ENCODE results near the gene HABP2. TPM values are rescaled to one million over a fixed set of nuclear protein-coding genes. Genes with fewer than 3 reads are reported as not detected.

HABP2 gene
- polyA plus RNA-seq, 4 donors = 0.89 to 16.3 (median 1.9) TPM; not detected in 1

DNA sequence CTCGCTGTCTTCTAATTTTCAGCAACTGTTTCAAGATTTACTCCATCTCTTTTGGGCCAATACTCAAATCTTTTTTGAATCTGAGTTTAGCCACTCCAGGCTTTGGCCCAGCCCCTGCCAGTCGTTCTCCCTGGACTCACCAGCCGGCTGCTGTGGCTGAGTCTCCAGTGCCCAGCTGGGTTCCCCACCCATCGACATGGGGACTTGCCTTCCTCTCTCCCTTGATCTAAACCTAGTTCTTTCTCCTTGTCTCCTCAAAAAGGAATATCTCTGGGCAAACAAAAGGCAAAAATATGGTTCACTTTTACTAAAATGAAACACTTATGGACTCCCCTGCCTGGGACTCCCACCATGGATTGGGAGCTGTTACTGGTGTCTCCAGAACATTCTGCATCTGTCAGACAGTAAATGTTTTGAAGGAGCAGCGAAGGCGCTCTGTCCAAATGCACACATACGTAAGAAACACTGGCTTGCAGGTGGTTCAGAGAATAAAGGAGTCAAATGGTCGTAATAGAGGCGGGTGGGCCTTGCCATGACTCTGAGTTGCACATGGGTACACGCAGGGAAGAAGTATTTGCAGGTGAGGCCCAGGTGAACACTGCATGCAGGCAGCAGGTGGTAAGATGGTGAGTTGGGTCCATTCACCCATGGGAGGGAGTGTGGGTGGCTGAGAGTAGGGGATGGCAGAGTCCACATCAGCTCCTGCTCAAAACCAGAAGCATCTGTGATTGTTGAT is 35.5 kb upstream of the HABP2 start:
- Histone ChIP-seq H3K36me3 (ENCODE audit: control insufficient read depth in 3 of 3, insufficient read depth in 2 of 3, low read depth in 1 of 3, low read length in 3 of 3) (no peaks in the 10 kb centered on the region), H3K4me3 (ENCODE audit: low read depth in 1 of 3, low read length in 3 of 3) (no peak overlapping the region), H3K9me3 (ENCODE audit: control insufficient read depth in 2 of 2, insufficient read depth in 1 of 2, low read depth in 1 of 2, low read length in 1 of 2) (peaks cover 0 to 4% of the 10 kb centered on the region in 2 donors), H3K4me1 (ENCODE audit: control insufficient read depth in 3 of 3, insufficient read depth in 2 of 3, low read depth in 1 of 3, low read length in 2 of 3) (no peaks in the 10 kb centered on the region), H3K27me3 (ENCODE audit: control insufficient read depth in 3 of 3, insufficient read depth in 3 of 3, low read length in 3 of 3) (no peaks in the 10 kb centered on the region), H3K27ac (ENCODE audit: low read depth in 1 of 3, low read length in 2 of 3) (no peak overlapping the region)
- 82 to 94% (median 83%) methylated on average over 9 to 10 of the region's 10 CpGs for WGBS, 3 donors
- DNase-seq (no peak), FAIRE-seq (no peak)

DNA sequence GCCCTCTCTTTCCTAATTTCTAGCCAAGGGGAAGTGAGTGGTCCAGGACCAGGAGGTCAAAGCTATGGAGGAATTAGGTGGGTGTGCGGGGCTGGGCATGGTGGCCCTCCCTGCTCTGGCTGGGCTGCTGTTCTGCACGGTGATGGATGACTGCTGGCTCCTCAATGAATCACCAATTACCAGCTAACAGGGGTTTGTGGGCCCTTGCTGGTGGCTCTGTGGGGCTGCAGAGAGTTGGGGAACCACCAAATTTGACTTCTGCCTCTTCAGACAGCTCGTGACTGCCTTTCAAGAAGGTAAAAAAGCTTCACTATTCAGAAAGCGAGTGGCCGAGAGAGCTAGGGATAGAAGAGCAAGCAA is 35.0 kb upstream of the HABP2 start:
- no peak overlapping the region for H3K27ac ChIP-seq (ENCODE audit: low read depth in 1 of 3, low read length in 2 of 3)
- 74 to 76% (median 75%) methylated on average over 5 of the region's 5 CpGs for WGBS, 3 donors
- no peak for FAIRE-seq

DNA sequence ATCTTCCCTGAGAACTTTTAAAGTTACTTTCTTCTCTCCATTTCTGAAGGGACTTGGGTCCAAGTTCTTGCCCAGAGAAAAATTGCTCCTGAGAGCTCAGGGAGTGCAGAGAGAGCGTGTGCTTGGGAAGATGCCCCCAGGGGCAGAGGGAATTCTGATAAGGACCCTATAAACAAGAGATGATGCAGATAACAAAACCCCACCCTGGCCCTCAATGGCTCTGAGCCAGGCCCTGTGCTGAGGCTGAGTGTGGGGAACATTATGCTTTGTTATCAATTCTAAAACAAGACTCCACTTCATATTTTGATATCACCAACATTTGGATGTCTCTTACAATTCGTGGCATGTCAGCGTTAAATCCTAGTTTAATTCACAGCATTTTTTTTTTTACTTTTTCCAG is 34.4 kb upstream of the HABP2 start:
- Histone ChIP-seq H3K27me3 (ENCODE audit: control insufficient read depth in 3 of 3, insufficient read depth in 3 of 3, low read length in 3 of 3) (no peaks in the 10 kb centered on the region), H3K9me3 (ENCODE audit: control insufficient read depth in 2 of 2, insufficient read depth in 1 of 2, low read depth in 1 of 2, low read length in 1 of 2) (no peaks in the 10 kb centered on the region), H3K27ac (ENCODE audit: low read depth in 1 of 3, low read length in 2 of 3) (no peak overlapping the region), H3K4me1 (ENCODE audit: control insufficient read depth in 3 of 3, insufficient read depth in 2 of 3, low read depth in 1 of 3, low read length in 2 of 3) (peaks cover 0 to under 1% (median 0%) of the 10 kb centered on the region in 3 donors), H3K4me3 (ENCODE audit: low read depth in 1 of 3, low read length in 3 of 3) (no peak overlapping the region), H3K36me3 (ENCODE audit: control insufficient read depth in 3 of 3, insufficient read depth in 2 of 3, low read depth in 1 of 3, low read length in 3 of 3) (no peaks in the 10 kb centered on the region)
- 62 to 79% (median 62%) methylated on average over 3 of the region's 3 CpGs for WGBS, 3 donors
- DNase-seq (no peak), FAIRE-seq (no peak)

More for the DNA sequence above, 35.0 kb upstream of the HABP2 start:
- no peaks in the 10 kb centered on the region for H3K9me3 ChIP-seq (ENCODE audit: control insufficient read depth in 2 of 2, insufficient read depth in 1 of 2, low read depth in 1 of 2, low read length in 1 of 2)
- no peaks in the 10 kb centered on the region for H3K4me1 ChIP-seq (ENCODE audit: control insufficient read depth in 3 of 3, insufficient read depth in 2 of 3, low read depth in 1 of 3, low read length in 2 of 3)
- no peaks in the 10 kb centered on the region for H3K36me3 ChIP-seq (ENCODE audit: control insufficient read depth in 3 of 3, insufficient read depth in 2 of 3, low read depth in 1 of 3, low read length in 3 of 3)
- no peak for DNase-seq
- no peak overlapping the region for H3K4me3 ChIP-seq (ENCODE audit: low read depth in 1 of 3, low read length in 3 of 3)
- no peaks in the 10 kb centered on the region for H3K27me3 ChIP-seq (ENCODE audit: control insufficient read depth in 3 of 3, insufficient read depth in 3 of 3, low read length in 3 of 3)

GRCh38 chr10:113518816-113519591 is 33.8 kb upstream of the HABP2 start:
- DNase-seq = no peak
- FAIRE-seq = no peak
- Histone ChIP-seq H3K9me3 (ENCODE audit: control insufficient read depth in 2 of 2, insufficient read depth in 1 of 2, low read depth in 1 of 2, low read length in 1 of 2) (no peaks in the 10 kb centered on the region), H3K4me3 (ENCODE audit: low read depth in 1 of 3, low read length in 3 of 3) (no peak overlapping the region), H3K36me3 (ENCODE audit: control insufficient read depth in 3 of 3, insufficient read depth in 2 of 3, low read depth in 1 of 3, low read length in 3 of 3) (no peaks in the 10 kb centered on the region), H3K27me3 (ENCODE audit: control insufficient read depth in 3 of 3, insufficient read depth in 3 of 3, low read length in 3 of 3) (no peaks in the 10 kb centered on the region), H3K4me1 (ENCODE audit: control insufficient read depth in 3 of 3, insufficient read depth in 2 of 3, low read depth in 1 of 3, low read length in 2 of 3) (peaks cover 0 to 3% (median 0%) of the 10 kb centered on the region in 3 donors), H3K27ac (ENCODE audit: low read depth in 1 of 3, low read length in 2 of 3) (no peak overlapping the region)
- WGBS, 3 donors = 69 to 76% (median 72%) methylated on average over 10 of the region's 10 CpGs

DNA sequence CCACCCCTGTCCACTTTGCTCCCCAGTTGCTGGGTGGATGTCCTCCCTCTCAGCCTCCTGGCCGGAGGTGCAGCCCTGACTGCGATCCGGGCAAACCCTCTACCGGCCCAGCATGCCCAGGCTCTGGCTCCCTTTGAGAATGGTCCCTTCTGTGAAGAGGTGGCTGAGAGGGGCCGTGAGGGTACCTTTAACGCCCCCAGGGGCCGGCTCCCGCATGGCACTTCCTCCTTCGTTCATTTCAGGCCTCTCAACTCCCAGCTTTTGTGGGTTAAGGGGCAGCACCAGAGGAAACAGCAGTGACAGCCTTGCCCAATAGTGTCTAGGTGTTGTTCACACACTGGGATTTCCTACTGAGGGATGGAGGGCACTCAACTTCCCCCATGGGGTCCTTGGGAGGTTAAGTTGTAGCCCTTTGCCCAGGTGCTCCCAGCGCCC is 33.2 kb upstream of the HABP2 start:
- no peak for DNase-seq
- FAIRE-seq = no peak
- Histone ChIP-seq H3K27ac (ENCODE audit: low read depth in 1 of 3, low read length in 2 of 3) (no peak overlapping the region), H3K9me3 (ENCODE audit: control insufficient read depth in 2 of 2, insufficient read depth in 1 of 2, low read depth in 1 of 2, low read length in 1 of 2) (no peaks in the 10 kb centered on the region), H3K4me3 (ENCODE audit: low read depth in 1 of 3, low read length in 3 of 3) (no peak overlapping the region), H3K27me3 (ENCODE audit: control insufficient read depth in 3 of 3, insufficient read depth in 3 of 3, low read length in 3 of 3) (no peaks in the 10 kb centered on the region), H3K36me3 (ENCODE audit: control insufficient read depth in 3 of 3, insufficient read depth in 2 of 3, low read depth in 1 of 3, low read length in 3 of 3) (no peaks in the 10 kb centered on the region), H3K4me1 (ENCODE audit: control insufficient read depth in 3 of 3, insufficient read depth in 2 of 3, low read depth in 1 of 3, low read length in 2 of 3) (peaks cover 0 to 3% (median 0%) of the 10 kb centered on the region in 3 donors)
- WGBS, 3 donors = 82 to 90% (median 87%) methylated on average over 10 of the region's 10 CpGs

GRCh38 chr10:113520261-113520660 is 32.6 kb upstream of the HABP2 start:
- DNase-seq (no peak), FAIRE-seq (no peak)
- H3K27me3 ChIP-seq (ENCODE audit: control insufficient read depth in 3 of 3, insufficient read depth in 3 of 3, low read length in 3 of 3) = no peaks in the 10 kb centered on the region
- peaks cover 0 to 3% (median 0%) of the 10 kb centered on the region in 3 donors for H3K4me1 ChIP-seq (ENCODE audit: control insufficient read depth in 3 of 3, insufficient read depth in 2 of 3, low read depth in 1 of 3, low read length in 2 of 3)
- WGBS, 3 donors = 76 to 94% (median 84%) methylated on average over 2 of the region's 2 CpGs
- no peak overlapping the region for H3K4me3 ChIP-seq (ENCODE audit: low read depth in 1 of 3, low read length in 3 of 3)
- H3K36me3 ChIP-seq (ENCODE audit: control insufficient read depth in 3 of 3, insufficient read depth in 2 of 3, low read depth in 1 of 3, low read length in 3 of 3) = no peaks in the 10 kb centered on the region
- H3K9me3 ChIP-seq (ENCODE audit: control insufficient read depth in 2 of 2, insufficient read depth in 1 of 2, low read depth in 1 of 2, low read length in 1 of 2) = no peaks in the 10 kb centered on the region
- H3K27ac ChIP-seq (ENCODE audit: low read depth in 1 of 3, low read length in 2 of 3) = no peak overlapping the region

DNA sequence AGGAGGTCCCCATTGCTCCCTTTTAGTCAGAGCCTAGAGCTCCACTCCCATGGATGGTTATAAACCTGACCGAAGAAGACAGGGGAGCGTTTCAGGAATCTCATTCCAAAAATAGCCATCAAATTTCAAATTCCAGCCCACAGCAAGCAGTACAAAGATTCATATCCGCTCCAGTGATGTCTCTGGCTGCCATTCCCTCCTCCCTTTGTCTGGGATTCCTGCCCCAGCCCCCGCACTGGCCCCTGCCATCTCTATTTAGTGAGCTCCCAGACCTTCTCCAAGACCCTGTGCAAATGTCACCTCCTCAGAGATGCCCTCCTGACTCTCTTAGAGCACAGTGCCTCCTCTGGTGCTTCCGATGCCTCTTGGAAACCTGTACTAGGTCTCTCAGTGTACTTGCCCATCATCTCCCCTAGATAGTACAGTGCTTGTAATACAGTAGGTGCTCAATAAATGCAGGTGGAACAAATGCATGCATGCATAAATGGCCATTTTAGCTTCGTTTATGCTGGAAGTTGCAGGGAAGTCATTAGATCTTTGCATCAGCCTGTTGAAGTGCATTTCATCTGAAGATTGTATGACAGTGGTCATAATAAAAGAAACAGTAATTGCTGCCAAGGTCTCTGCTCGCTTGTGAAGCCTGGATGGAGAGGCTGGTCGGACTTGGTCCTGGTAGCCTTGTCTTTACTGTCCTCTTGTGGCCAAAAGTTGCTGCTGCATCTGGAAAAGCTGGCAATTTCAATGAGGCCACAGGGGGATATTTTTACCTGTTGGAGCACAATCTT is 32.0 kb upstream of the HABP2 start:
- H3K9me3 ChIP-seq (ENCODE audit: control insufficient read depth in 2 of 2, insufficient read depth in 1 of 2, low read depth in 1 of 2, low read length in 1 of 2) = no peaks in the 10 kb centered on the region
- no peak overlapping the region for H3K4me3 ChIP-seq (ENCODE audit: low read depth in 1 of 3, low read length in 3 of 3)
- 55 to 57% (median 55%) methylated on average over 8 of the region's 8 CpGs for whole genome bisulfite sequencing, 3 donors
- no peak overlapping the region for H3K27ac ChIP-seq (ENCODE audit: low read depth in 1 of 3, low read length in 2 of 3)
- H3K4me1 ChIP-seq (ENCODE audit: control insufficient read depth in 3 of 3, insufficient read depth in 2 of 3, low read depth in 1 of 3, low read length in 2 of 3) = peaks cover 0 to 3% (median 0%) of the 10 kb centered on the region in 3 donors
- no peaks in the 10 kb centered on the region for H3K27me3 ChIP-seq (ENCODE audit: control insufficient read depth in 3 of 3, insufficient read depth in 3 of 3, low read length in 3 of 3)
- H3K36me3 ChIP-seq (ENCODE audit: control insufficient read depth in 3 of 3, insufficient read depth in 2 of 3, low read depth in 1 of 3, low read length in 3 of 3) = no peaks in the 10 kb centered on the region
- DNase-seq (peak; percentile 55 to 76), FAIRE-seq (no peak)

DNA sequence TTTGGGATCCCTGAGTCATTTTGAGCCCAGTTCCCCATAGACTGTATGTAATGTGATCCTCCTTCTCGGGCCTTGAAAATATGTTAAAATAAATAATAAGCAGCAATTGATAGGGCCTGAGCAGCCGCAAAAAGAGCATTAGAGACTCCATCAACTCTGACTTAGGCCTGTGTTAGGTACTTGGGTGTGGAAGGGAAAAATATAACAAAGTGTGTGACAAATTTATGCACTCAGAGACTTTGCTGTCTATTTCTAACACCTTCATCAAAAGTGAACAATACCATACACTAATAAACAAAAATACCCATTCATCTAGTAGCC is 31.4 kb upstream of the HABP2 start:
- Histone ChIP-seq H3K36me3 (ENCODE audit: control insufficient read depth in 3 of 3, insufficient read depth in 2 of 3, low read depth in 1 of 3, low read length in 3 of 3) (no peaks in the 10 kb centered on the region), H3K27me3 (ENCODE audit: control insufficient read depth in 3 of 3, insufficient read depth in 3 of 3, low read length in 3 of 3) (no peaks in the 10 kb centered on the region), H3K4me3 (ENCODE audit: low read depth in 1 of 3, low read length in 3 of 3) (no peak overlapping the region), H3K9me3 (ENCODE audit: control insufficient read depth in 2 of 2, insufficient read depth in 1 of 2, low read depth in 1 of 2, low read length in 1 of 2) (no peaks in the 10 kb centered on the region), H3K27ac (ENCODE audit: low read depth in 1 of 3, low read length in 2 of 3) (no peak overlapping the region), H3K4me1 (ENCODE audit: control insufficient read depth in 3 of 3, insufficient read depth in 2 of 3, low read depth in 1 of 3, low read length in 2 of 3) (peaks cover 0 to 3% (median 0%) of the 10 kb centered on the region in 3 donors)
- no peak for DNase-seq
- 51 to 56% (median 54%) methylated on average over 2 of the region's 2 CpGs for WGBS, 3 donors
- no peak for FAIRE-seq

Data from small intestine (tissue), 7 donors.